GM23338 (cell line): ENCODE measurements around the gene TIMM50. TPM values are rescaled to one million over a fixed set of nuclear protein-coding genes. Genes with fewer than 3 reads are reported as not detected.

Source experiments
- ATAC-seq: fragments of 200-7000 bp; cut with Tn5 transposase; 3 replicates; pipeline ENCODE4 v1.9.1; 2020
- DNase-seq: peaks from one replicate; pipeline ENCODE4 v3.0.0-alpha.2; 2015; ENCODE audit warnings: low spot score
- H2AFZ ChIP-seq: fragments of 200-600 bp; sonication (generic); 2 replicates; pipeline ENCODE4 v1.8.0; 2016; ENCODE audit warnings: antibody characterized with exemption, mild to moderate bottlenecking, moderate library complexity
- H3F3A ChIP-seq: fragments of 200-600 bp; sonication (generic); replicated peaks from 2 replicates; pipeline ENCODE4 v1.8.0; 2017; ENCODE audit warnings: antibody characterized with exemption, mixed run types, low read depth
- H3K27ac ChIP-seq: fragments of 200-600 bp; sonication (generic); 2 replicates; pipeline ENCODE4 v1.6.1; 2016; ENCODE audit warnings: low read depth
- H3K27me3 ChIP-seq: fragments of 200-600 bp; sonication (generic); 2 replicates; pipeline ENCODE4 v1.8.0; 2016; ENCODE audit warnings: mild to moderate bottlenecking, mixed run types, moderate library complexity; ENCODE audit not compliant: insufficient read depth
- H3K36me3 ChIP-seq: fragments of 200-600 bp; sonication (generic); 2 replicates; pipeline ENCODE4 v1.8.0; 2016; ENCODE audit warnings: mild to moderate bottlenecking; ENCODE audit not compliant: insufficient read depth
- H3K4me1 ChIP-seq: fragments of 200-600 bp; sonication (generic); 2 replicates; pipeline ENCODE4 v1.8.0; 2016; ENCODE audit warnings: mild to moderate bottlenecking, moderate library complexity; ENCODE audit not compliant: insufficient read depth
- H3K4me2 ChIP-seq: fragments of 200-600 bp; sonication (generic); 2 replicates; pipeline ENCODE4 v1.7.1; 2017; ENCODE audit warnings: mixed run types
- H3K4me3 ChIP-seq: fragments of 200-600 bp; sonication (generic); 2 replicates; pipeline ENCODE4 v1.6.1; 2016; ENCODE audit warnings: mixed run types
- H3K79me2 ChIP-seq: fragments of 200-600 bp; sonication (generic); replicated peaks from 2 replicates; pipeline ENCODE4 v1.8.0; 2017; ENCODE audit warnings: mild to moderate bottlenecking; ENCODE audit not compliant: insufficient read depth
- H3K9me2 ChIP-seq: fragments of 200-600 bp; sonication (generic); 2 replicates; pipeline ENCODE4 v1.8.0; 2017; ENCODE audit not compliant: insufficient read depth
- H4K20me1 ChIP-seq: fragments of 200-600 bp; sonication (generic); replicated peaks from 2 replicates; pipeline ENCODE4 v1.8.0; 2017; ENCODE audit warnings: mild to moderate bottlenecking; ENCODE audit not compliant: insufficient read depth
- H3K27ac Mint-ChIP-seq: 2 replicates; pipeline ENCODE4 v1.8.0; 2020; ENCODE audit warnings: inconsistent platforms, mild to moderate bottlenecking, moderate library complexity, mixed read lengths
- H3K27me3 Mint-ChIP-seq: 3 replicates; pipeline ENCODE4 v1.8.0; 2022; ENCODE audit warnings: low read depth, mild to moderate bottlenecking, moderate library complexity, mixed read lengths, inconsistent platforms; ENCODE audit not compliant: insufficient read depth, poor library complexity
- H3K36me3 Mint-ChIP-seq: 3 replicates; pipeline ENCODE4 v1.8.0; 2021; ENCODE audit warnings: low read depth, mild to moderate bottlenecking, inconsistent platforms, moderate library complexity, mixed read lengths
- H3K4me1 Mint-ChIP-seq: 3 replicates; pipeline ENCODE4 v1.8.0; 2020; ENCODE audit warnings: mild to moderate bottlenecking, inconsistent platforms, mixed read lengths
- H3K4me3 Mint-ChIP-seq: 3 replicates; pipeline ENCODE4 v1.8.0; 2021; ENCODE audit warnings: moderate library complexity, mild to moderate bottlenecking, inconsistent platforms, mixed read lengths
- H3K9me3 Mint-ChIP-seq: 3 replicates; pipeline ENCODE4 v1.8.0; 2020; ENCODE audit warnings: moderate library complexity, mild to moderate bottlenecking, inconsistent platforms, mixed read lengths
- EZH2phosphoT487 ChIP-seq: fragments of 200-600 bp; sonication (generic); IDR thresholded peaks from one replicate; pipeline ENCODE4 v1.8.1; 2018; ENCODE audit warnings: antibody characterized with exemption; ENCODE audit not compliant: unreplicated experiment
- JUNB ChIP-seq: IDR thresholded peaks from one replicate; pipeline ENCODE4 v1.6.1; 2016; ENCODE audit warnings: antibody characterized with exemption; ENCODE audit not compliant: unreplicated experiment
- NANOG ChIP-seq: IDR thresholded peaks from 2 replicates; pipeline ENCODE4 v1.6.1; 2016; ENCODE audit warnings: antibody characterized with exemption, borderline replicate concordance
- POLR2AphosphoS5 ChIP-seq: IDR thresholded peaks from 2 replicates; pipeline ENCODE4 v1.6.1; 2016; ENCODE audit warnings: antibody characterized with exemption, low read depth
- STAT1 ChIP-seq: IDR thresholded peaks from one replicate; pipeline ENCODE4 v1.6.1; 2016; ENCODE audit warnings: antibody characterized with exemption; ENCODE audit not compliant: unreplicated experiment
- ZNF114 ChIP-seq: fragments of 250-450 bp; sonication (Bioruptor Pico); IDR thresholded peaks from 2 replicates; pipeline ENCODE4 v1.5.0; 2020; ENCODE audit warnings: mild to moderate bottlenecking, moderate library complexity
- ZNF331 ChIP-seq: fragments of 250-450 bp; sonication (Bioruptor Pico); IDR thresholded peaks from 2 replicates; pipeline ENCODE4 v1.5.0; 2020; ENCODE audit warnings: low read depth, mild to moderate bottlenecking, moderate library complexity
- polyA plus RNA-seq: library from polyadenylated mRNA; unstranded; fragments of >200 nt; fragmentation: Nextera tagmentation; extraction: Ambion mirVana; gene quantifications from 2 replicates; pipeline ENCODE4 v1.2.1, GENCODE V29; 2016
- total RNA-seq: library from RNA; depleted of rRNA; stranded (reverse); fragments of >200 nt; shearing (Covaris generic); gene quantifications from 2 replicates; pipeline ENCODE4 v1.2.3, GENCODE V29; 2014
- TF ChIP-seq, protein P1 (sequence below), 2 experiments: fragments of 200-600 bp in 1 of 2; sonication (generic) in 1 of 2; conservative IDR thresholded peaks; 2 replicates each; pipeline versions ENCODE4 v1.5.1 to v1.6.1; 2016 to 2017; ENCODE audit warnings: antibody characterized with exemption in 2 of 2, low read depth in 2 of 2, mild to moderate bottlenecking in 2 of 2, moderate library complexity in 1 of 2
- TF ChIP-seq, protein P2 (sequence below): IDR thresholded peaks from one replicate; pipeline ENCODE4 v1.6.1; 2018; ENCODE audit warnings: antibody characterized with exemption; ENCODE audit not compliant: unreplicated experiment

TIMM50 gene
- total and polyA plus RNA-seq, 2 experiments from 2014 or later: 119 to 139 TPM

DNA sequence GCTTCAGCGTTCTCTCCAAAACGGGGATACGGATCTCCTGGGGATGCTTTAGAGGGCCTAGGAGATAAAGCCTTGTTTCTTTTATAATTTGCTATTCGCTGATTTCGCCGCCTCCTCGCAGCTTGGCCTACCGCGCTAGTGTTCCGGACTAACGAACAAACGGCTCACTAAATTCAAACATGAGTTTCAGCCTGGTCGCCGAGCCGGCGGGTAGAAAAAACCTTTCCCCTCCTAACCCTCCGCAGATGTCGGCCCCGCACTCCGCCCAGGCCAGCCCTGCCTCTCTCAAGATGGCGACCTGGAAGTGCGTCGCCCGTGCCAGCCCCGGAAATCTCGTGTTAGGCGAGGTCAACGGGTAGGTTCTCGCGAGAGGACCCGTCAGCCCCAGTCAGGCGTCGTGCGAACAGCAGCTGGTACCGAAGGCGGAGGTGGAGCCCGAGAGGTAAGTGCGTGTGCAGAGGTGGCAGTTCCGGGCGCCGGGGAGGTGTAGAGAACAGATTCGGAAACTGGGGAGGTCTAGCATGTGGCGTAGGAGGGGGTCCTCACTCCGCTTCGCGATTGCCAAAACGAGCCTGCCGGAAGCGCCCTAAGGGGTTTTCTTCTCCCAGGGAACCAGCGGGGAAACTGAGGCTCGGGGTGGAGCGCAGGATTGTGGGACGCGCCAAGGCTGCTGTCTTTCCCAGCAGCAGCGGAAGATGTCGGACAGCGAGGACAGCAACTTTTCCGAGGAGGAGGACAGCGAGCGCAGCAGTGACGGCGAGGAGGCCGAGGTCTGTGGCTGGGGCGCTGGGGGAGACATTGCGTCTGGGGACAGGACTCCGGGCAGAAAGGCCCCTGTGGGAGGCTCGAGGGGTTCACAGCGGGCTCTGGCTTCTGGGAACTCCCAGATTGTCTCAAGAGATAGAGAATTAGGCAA, 35.2 kb upstream of the TIMM50 start, which contains the start of gene SUPT5H (continued):
- TF ChIP-seq, protein P1, sequence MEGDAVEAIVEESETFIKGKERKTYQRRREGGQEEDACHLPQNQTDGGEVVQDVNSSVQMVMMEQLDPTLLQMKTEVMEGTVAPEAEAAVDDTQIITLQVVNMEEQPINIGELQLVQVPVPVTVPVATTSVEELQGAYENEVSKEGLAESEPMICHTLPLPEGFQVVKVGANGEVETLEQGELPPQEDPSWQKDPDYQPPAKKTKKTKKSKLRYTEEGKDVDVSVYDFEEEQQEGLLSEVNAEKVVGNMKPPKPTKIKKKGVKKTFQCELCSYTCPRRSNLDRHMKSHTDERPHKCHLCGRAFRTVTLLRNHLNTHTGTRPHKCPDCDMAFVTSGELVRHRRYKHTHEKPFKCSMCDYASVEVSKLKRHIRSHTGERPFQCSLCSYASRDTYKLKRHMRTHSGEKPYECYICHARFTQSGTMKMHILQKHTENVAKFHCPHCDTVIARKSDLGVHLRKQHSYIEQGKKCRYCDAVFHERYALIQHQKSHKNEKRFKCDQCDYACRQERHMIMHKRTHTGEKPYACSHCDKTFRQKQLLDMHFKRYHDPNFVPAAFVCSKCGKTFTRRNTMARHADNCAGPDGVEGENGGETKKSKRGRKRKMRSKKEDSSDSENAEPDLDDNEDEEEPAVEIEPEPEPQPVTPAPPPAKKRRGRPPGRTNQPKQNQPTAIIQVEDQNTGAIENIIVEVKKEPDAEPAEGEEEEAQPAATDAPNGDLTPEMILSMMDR (conservative IDR thresholded peaks at IDR 0.05; ENCODE audit: low read depth in 2 of 2): no peak
- TF ChIP-seq POLR2AphosphoS5: peak; percentile 94

DNA sequence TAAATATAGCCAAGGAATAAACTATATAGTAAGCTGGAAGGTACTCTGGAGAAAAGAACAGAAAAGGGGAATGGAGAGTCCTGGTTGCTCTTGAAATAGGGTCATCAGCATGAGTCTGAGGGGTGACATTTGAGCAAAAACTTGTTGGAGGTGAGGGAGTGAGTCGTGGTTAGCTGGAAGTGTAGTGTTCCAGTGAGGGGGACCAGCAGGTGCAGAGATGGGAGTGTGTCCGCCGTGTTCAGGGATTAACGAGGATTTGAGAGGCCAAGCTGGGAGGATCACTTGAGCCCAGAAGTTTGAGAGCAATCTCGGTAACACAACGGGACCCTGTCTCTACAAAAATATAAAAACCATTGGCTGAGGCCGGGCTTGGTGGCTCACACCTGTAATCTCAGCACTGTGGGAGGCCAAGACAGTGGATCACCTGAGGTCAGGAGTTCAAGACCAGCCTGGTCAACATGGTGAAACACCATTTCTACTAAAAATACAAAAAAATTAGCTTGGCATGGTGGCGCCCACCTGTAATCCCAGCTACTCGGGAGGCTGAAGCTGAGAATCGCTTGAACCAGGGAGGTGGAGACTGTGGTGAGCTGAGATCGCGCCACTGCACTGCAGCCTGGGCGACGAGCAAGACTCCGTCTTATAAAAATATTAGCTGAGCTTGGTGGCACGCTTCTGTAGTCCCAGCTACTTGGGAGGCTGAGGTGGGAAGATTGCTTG, 34.1 kb upstream of the TIMM50 start:
- ATAC-seq (no peak), DNase-seq (no peak)
- Mint-ChIP-seq H3K4me3 (peak overlapping the region; percentile 94), H3K27ac (no peak overlapping the region; the same call in 1 of the 2 replicates), H3K4me1 (peaks cover 10% of the 10 kb centered on the region), H3K36me3 (peaks cover 27% of the 10 kb centered on the region), H3K27me3 (peaks cover 14% of the 10 kb centered on the region), H3K9me3 (peaks cover 4% of the 10 kb centered on the region; the same call in 1 of the 3 replicates)
- H3K9me2 ChIP-seq: no peaks in the 10 kb centered on the region
- H3K27me3 ChIP-seq: no peaks in the 10 kb centered on the region
- H3K4me1 ChIP-seq: peaks cover 4% of the 10 kb centered on the region; the same call in 1 of the 2 replicates
- peaks cover 67% of the 10 kb centered on the region for H3K79me2 ChIP-seq
- peaks cover 21% of the 10 kb centered on the region for H4K20me1 ChIP-seq
- no peak overlapping the region for H2AFZ ChIP-seq
- no peaks in the 10 kb centered on the region; the same call in 1 of the 2 replicates for H3K36me3 ChIP-seq
- H3K27ac ChIP-seq: peak overlapping the region; percentile 81; the same call in 1 of the 2 replicates
- no peaks in the 10 kb centered on the region for H3F3A ChIP-seq
- H3K4me2 ChIP-seq: peak overlapping the region; percentile 86
- H3K4me3 ChIP-seq: peak overlapping the region; percentile 76
- TF ChIP-seq JUNB (no peak), EZH2phosphoT487 (no peak), STAT1 (no peak), POLR2AphosphoS5 (no peak), ZNF114 (CRISPR knock-in tag) (no peak), NANOG (no peak), ZNF331 (CRISPR knock-in tag) (no peak)
- TF ChIP-seq, protein P2, sequence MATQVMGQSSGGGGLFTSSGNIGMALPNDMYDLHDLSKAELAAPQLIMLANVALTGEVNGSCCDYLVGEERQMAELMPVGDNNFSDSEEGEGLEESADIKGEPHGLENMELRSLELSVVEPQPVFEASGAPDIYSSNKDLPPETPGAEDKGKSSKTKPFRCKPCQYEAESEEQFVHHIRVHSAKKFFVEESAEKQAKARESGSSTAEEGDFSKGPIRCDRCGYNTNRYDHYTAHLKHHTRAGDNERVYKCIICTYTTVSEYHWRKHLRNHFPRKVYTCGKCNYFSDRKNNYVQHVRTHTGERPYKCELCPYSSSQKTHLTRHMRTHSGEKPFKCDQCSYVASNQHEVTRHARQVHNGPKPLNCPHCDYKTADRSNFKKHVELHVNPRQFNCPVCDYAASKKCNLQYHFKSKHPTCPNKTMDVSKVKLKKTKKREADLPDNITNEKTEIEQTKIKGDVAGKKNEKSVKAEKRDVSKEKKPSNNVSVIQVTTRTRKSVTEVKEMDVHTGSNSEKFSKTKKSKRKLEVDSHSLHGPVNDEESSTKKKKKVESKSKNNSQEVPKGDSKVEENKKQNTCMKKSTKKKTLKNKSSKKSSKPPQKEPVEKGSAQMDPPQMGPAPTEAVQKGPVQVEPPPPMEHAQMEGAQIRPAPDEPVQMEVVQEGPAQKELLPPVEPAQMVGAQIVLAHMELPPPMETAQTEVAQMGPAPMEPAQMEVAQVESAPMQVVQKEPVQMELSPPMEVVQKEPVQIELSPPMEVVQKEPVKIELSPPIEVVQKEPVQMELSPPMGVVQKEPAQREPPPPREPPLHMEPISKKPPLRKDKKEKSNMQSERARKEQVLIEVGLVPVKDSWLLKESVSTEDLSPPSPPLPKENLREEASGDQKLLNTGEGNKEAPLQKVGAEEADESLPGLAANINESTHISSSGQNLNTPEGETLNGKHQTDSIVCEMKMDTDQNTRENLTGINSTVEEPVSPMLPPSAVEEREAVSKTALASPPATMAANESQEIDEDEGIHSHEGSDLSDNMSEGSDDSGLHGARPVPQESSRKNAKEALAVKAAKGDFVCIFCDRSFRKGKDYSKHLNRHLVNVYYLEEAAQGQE: no peak
- TF ChIP-seq, protein P1 (conservative IDR thresholded peaks at IDR 0.05; ENCODE audit: low read depth in 2 of 2): no peak
